K562 (cell line): ENCODE measurements around the gene RNF187. TPM values are rescaled to one million over a fixed set of nuclear protein-coding genes. Genes with fewer than 3 reads are reported as not detected.

Source experiments
- KAT2B ChIP-seq: IDR thresholded peaks from one replicate; pipeline ENCODE4 v1.6.1; 2012; ENCODE audit warnings: low read depth, mild to moderate bottlenecking, control low read depth, inconsistent platforms, low read length, moderate library complexity
- PHF21A ChIP-seq: fragments of 450-650 bp; IDR thresholded peaks from 2 replicates; pipeline ENCODE4 v1.6.1; 2017; ENCODE audit warnings: low read depth, borderline replicate concordance
- POLR3A ChIP-seq: IDR thresholded peaks from 2 replicates; pipeline ENCODE4 v1.6.1; 2011; ENCODE audit warnings: borderline replicate concordance, mild to moderate bottlenecking, moderate library complexity; ENCODE audit not compliant: insufficient read length, insufficient read depth; ENCODE audit errors: extremely low read depth
- TBP ChIP-seq: optimal IDR thresholded peaks from 2 replicates; pipeline ENCODE3; 2011; ENCODE audit warnings: low read depth, low read length, improper control_type of control experiment
- ZNF165 ChIP-seq: fragments of 250-450 bp; sonication (Bioruptor Pico); IDR thresholded peaks from 2 replicates; pipeline ENCODE4 v1.4.0; 2020; ENCODE audit warnings: borderline replicate concordance
- ZNF551 ChIP-seq: fragments of 250-450 bp; sonication (Bioruptor Pico); IDR thresholded peaks from 2 replicates; pipeline ENCODE4 v1.5.0; 2021; ENCODE audit warnings: mild to moderate bottlenecking, moderate library complexity
- polyA plus RNA-seq, 8 experiments: library from polyadenylated mRNA; depleted of rRNA in 4 of 8; stranded (reverse) in 5 of 8; unstranded in 3 of 8; fragments of >200 nt; fragmentation: Nextera tagmentation in 2 of 8; fragmentation: Illumina TruSeq in 1 of 8; extraction: Ambion mirVana in 2 of 8; extraction: Trizol in 1 of 8; gene quantifications; 2 replicates each; pipeline versions ENCODE4 v1.2.1 to v1.2.3, GENCODE V29; 2011 to 2014; ENCODE audit warnings: inconsistent platforms in 1 of 8, missing spikeins in 1 of 8
- total RNA-seq, 7 experiments: library from RNA; depleted of rRNA in 6 of 7; stranded (reverse); fragments of >200 nt in 6 of 7; fragmentation: Illumina TruSeq in 2 of 7; extraction: Trizol in 2 of 7; gene quantifications; 2 replicates each; pipeline versions ENCODE4 v1.2.1 to v1.2.3, GENCODE V29; 2011 to 2021; ENCODE audit warnings: low replicate concordance in 1 of 7
- TF ChIP-seq, protein P1 (sequence below): fragments of 450-650 bp; IDR thresholded peaks from 2 replicates; pipeline ENCODE4 v1.6.1; 2016; ENCODE audit warnings: mild to moderate bottlenecking, moderate library complexity
- TF ChIP-seq, protein P2 (sequence below), 2 experiments: fragments of 450-650 bp; IDR thresholded peaks; 2 replicates each; pipeline ENCODE4 v1.6.1; 2016
- TF ChIP-seq, protein P3 (sequence below): sonication (generic); formaldehyde crosslinking; IDR thresholded peaks from 2 replicates; pipeline ENCODE4 v1.8.1; 2023; ENCODE audit warnings: mild to moderate bottlenecking, missing genetic modification reagents

Gene RNF187
- total and polyA plus RNA-seq, 9 of the 15 experiments (the other 6 are each of a cell fraction or from before 2014, with no cell fraction given) = 2.3 to 119 (median 41.9) TPM

DNA sequence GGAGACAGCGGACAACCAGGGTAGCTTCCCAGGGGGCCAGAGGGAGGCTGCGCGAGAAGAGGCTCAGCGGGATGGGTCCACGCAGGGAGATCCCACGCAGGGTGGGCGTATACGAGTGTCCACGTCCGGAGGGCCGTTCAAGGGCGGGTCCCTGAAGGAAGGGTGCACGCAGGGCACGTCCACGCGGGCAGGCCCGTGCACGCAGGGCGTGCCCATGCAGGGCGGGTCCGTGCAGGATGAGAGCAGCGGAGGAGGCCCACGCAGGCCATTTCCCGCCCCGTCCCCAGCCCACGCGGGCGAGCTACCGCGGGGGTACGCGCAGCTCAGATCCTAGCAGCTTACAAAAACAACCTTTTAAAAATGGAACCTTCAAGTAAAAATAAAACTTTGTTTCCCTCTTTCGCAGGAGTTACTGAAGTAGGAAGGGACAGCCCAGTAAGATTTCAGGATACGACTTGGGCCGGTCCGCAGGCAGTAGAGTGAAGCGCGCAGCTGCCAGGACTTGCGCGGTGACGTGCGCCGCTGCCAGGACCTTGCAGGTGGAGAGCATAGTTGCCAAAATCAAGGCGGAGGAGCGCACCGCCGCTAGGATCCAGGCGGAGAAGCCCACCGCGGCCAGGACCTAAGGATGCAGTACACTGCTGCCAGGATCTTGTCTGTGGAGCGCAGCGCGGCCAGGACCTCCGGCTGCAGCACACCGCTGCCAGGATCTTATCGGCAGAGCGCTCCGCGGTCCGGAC, 416 bp upstream of the RNF187 start (continued):
- peak; percentile 45 for TF ChIP-seq TBP
- TF ChIP-seq, protein P1, sequence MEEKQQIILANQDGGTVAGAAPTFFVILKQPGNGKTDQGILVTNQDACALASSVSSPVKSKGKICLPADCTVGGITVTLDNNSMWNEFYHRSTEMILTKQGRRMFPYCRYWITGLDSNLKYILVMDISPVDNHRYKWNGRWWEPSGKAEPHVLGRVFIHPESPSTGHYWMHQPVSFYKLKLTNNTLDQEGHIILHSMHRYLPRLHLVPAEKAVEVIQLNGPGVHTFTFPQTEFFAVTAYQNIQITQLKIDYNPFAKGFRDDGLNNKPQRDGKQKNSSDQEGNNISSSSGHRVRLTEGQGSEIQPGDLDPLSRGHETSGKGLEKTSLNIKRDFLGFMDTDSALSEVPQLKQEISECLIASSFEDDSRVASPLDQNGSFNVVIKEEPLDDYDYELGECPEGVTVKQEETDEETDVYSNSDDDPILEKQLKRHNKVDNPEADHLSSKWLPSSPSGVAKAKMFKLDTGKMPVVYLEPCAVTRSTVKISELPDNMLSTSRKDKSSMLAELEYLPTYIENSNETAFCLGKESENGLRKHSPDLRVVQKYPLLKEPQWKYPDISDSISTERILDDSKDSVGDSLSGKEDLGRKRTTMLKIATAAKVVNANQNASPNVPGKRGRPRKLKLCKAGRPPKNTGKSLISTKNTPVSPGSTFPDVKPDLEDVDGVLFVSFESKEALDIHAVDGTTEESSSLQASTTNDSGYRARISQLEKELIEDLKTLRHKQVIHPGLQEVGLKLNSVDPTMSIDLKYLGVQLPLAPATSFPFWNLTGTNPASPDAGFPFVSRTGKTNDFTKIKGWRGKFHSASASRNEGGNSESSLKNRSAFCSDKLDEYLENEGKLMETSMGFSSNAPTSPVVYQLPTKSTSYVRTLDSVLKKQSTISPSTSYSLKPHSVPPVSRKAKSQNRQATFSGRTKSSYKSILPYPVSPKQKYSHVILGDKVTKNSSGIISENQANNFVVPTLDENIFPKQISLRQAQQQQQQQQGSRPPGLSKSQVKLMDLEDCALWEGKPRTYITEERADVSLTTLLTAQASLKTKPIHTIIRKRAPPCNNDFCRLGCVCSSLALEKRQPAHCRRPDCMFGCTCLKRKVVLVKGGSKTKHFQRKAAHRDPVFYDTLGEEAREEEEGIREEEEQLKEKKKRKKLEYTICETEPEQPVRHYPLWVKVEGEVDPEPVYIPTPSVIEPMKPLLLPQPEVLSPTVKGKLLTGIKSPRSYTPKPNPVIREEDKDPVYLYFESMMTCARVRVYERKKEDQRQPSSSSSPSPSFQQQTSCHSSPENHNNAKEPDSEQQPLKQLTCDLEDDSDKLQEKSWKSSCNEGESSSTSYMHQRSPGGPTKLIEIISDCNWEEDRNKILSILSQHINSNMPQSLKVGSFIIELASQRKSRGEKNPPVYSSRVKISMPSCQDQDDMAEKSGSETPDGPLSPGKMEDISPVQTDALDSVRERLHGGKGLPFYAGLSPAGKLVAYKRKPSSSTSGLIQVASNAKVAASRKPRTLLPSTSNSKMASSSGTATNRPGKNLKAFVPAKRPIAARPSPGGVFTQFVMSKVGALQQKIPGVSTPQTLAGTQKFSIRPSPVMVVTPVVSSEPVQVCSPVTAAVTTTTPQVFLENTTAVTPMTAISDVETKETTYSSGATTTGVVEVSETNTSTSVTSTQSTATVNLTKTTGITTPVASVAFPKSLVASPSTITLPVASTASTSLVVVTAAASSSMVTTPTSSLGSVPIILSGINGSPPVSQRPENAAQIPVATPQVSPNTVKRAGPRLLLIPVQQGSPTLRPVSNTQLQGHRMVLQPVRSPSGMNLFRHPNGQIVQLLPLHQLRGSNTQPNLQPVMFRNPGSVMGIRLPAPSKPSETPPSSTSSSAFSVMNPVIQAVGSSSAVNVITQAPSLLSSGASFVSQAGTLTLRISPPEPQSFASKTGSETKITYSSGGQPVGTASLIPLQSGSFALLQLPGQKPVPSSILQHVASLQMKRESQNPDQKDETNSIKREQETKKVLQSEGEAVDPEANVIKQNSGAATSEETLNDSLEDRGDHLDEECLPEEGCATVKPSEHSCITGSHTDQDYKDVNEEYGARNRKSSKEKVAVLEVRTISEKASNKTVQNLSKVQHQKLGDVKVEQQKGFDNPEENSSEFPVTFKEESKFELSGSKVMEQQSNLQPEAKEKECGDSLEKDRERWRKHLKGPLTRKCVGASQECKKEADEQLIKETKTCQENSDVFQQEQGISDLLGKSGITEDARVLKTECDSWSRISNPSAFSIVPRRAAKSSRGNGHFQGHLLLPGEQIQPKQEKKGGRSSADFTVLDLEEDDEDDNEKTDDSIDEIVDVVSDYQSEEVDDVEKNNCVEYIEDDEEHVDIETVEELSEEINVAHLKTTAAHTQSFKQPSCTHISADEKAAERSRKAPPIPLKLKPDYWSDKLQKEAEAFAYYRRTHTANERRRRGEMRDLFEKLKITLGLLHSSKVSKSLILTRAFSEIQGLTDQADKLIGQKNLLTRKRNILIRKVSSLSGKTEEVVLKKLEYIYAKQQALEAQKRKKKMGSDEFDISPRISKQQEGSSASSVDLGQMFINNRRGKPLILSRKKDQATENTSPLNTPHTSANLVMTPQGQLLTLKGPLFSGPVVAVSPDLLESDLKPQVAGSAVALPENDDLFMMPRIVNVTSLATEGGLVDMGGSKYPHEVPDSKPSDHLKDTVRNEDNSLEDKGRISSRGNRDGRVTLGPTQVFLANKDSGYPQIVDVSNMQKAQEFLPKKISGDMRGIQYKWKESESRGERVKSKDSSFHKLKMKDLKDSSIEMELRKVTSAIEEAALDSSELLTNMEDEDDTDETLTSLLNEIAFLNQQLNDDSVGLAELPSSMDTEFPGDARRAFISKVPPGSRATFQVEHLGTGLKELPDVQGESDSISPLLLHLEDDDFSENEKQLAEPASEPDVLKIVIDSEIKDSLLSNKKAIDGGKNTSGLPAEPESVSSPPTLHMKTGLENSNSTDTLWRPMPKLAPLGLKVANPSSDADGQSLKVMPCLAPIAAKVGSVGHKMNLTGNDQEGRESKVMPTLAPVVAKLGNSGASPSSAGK = peak; percentile 45
- TF ChIP-seq KAT2B = no peak
- peak; percentile 100 for TF ChIP-seq PHF21A
- TF ChIP-seq, protein P2, sequence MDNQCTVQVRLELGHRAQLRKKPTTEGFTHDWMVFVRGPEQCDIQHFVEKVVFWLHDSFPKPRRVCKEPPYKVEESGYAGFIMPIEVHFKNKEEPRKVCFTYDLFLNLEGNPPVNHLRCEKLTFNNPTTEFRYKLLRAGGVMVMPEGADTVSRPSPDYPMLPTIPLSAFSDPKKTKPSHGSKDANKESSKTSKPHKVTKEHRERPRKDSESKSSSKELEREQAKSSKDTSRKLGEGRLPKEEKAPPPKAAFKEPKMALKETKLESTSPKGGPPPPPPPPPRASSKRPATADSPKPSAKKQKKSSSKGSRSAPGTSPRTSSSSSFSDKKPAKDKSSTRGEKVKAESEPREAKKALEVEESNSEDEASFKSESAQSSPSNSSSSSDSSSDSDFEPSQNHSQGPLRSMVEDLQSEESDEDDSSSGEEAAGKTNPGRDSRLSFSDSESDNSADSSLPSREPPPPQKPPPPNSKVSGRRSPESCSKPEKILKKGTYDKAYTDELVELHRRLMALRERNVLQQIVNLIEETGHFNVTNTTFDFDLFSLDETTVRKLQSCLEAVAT (IDR thresholded peaks at IDR 0.05) = peak; percentile 54 to 61; a peak in 1 of 4 replicates
- TF ChIP-seq, protein P3, sequence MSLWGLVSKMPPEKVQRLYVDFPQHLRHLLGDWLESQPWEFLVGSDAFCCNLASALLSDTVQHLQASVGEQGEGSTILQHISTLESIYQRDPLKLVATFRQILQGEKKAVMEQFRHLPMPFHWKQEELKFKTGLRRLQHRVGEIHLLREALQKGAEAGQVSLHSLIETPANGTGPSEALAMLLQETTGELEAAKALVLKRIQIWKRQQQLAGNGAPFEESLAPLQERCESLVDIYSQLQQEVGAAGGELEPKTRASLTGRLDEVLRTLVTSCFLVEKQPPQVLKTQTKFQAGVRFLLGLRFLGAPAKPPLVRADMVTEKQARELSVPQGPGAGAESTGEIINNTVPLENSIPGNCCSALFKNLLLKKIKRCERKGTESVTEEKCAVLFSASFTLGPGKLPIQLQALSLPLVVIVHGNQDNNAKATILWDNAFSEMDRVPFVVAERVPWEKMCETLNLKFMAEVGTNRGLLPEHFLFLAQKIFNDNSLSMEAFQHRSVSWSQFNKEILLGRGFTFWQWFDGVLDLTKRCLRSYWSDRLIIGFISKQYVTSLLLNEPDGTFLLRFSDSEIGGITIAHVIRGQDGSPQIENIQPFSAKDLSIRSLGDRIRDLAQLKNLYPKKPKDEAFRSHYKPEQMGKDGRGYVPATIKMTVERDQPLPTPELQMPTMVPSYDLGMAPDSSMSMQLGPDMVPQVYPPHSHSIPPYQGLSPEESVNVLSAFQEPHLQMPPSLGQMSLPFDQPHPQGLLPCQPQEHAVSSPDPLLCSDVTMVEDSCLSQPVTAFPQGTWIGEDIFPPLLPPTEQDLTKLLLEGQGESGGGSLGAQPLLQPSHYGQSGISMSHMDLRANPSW (CRISPR knock-in tag) = peak; percentile 77; the same call in 1 of the 2 replicates
- no peak; the same call in 1 of the 2 replicates for TF ChIP-seq ZNF165 (CRISPR knock-in tag)
- no peak for TF ChIP-seq ZNF551 (CRISPR knock-in tag)
- TF ChIP-seq POLR3A = no peak
